Measurements from ENCODE around the gene MAG. TPM values are rescaled to one million over a fixed set of nuclear protein-coding genes. Genes with fewer than 3 reads are reported as not detected.

Gene MAG
- polyA plus RNA-seq, 4 donors: 0.07 TPM; not detected in 3

DNA sequence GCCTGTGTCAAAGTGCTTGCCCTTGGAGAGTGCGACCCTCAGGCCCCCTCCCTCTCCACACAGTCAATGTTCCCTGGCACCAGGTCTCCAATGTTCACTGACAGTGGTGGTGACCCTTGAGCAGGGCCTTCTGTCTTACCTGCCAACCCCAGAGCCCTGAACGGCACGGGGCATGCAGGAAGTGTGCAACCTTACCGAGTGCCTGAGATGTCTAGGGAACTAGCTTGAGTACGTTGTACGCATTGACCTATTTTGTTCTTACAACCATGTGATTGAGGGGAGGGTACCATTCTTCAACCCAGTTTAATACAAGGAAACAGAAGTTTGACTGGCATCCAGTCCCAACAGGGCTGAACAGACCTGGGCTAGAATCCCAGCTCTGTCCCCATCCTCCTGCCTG is 13.2 kb downstream of the MAG start:
- Histone ChIP-seq H3K36me3 (ENCODE audit: control insufficient read depth in 3 of 3, insufficient read depth in 2 of 3, low read depth in 1 of 3, low read length in 3 of 3) (no peaks in the 10 kb centered on the region), H3K4me1 (ENCODE audit: control insufficient read depth in 3 of 3, insufficient read depth in 2 of 3, low read depth in 1 of 3, low read length in 2 of 3) (peaks cover 0 to 6% (median 0%) of the 10 kb centered on the region in 3 donors), H3K27ac (ENCODE audit: low read depth in 1 of 3, low read length in 2 of 3) (no peak overlapping the region), H3K4me3 (ENCODE audit: low read depth in 1 of 3, low read length in 3 of 3) (no peak overlapping the region), H3K9me3 (ENCODE audit: control insufficient read depth in 2 of 2, insufficient read depth in 1 of 2, low read depth in 1 of 2, low read length in 1 of 2) (no peaks in the 10 kb centered on the region), H3K27me3 (ENCODE audit: control insufficient read depth in 3 of 3, insufficient read depth in 3 of 3, low read length in 3 of 3) (peaks cover 0 to 7% (median 0%) of the 10 kb centered on the region in 3 donors)
- DNase-seq (no peak), FAIRE-seq (no peak)
- WGBS, 3 donors: 69 to 82% (median 82%) methylated on average over 6 of the region's 6 CpGs

DNA sequence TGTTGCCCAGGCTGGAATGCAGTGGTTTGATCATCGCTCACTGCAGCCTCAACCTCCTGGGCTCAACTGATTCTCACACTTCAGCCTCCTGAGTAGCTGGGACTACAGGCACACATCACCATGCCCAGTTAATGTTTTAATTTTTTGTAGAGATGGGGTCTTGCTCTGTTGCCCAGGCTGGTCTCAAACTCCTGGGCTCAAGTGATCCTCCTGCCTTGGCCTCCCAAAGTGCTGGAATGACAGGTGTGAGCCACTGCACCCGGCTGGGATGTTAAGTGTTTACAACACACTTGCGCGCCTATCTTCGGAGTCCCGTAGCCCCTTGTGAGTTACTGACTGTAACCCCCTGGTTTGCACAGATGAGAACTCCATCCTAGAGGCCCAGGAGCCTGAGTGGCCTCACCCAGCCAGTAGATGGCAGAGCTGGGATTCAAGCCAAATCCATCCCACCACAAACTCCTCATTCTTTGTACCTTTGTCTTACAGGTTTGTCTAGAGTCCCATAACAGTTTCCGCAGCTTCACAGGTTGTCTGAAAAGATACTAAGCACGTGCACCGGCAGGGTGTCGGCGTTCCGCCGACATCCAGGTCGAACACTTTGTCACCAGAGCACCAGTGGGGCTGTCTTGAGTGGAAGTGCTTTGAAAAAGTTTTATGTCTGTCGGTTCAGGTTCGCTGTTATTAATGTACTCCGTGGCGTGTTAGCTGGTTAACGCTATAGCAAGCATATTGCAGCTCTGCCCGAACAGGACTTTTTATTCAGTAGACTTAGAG is 14.7 kb downstream of the MAG start:
- DNase-seq: no peak
- Histone ChIP-seq H3K9me3 (ENCODE audit: control insufficient read depth in 2 of 2, insufficient read depth in 1 of 2, low read depth in 1 of 2, low read length in 1 of 2) (no peaks in the 10 kb centered on the region), H3K36me3 (ENCODE audit: control insufficient read depth in 3 of 3, insufficient read depth in 2 of 3, low read depth in 1 of 3, low read length in 3 of 3) (no peaks in the 10 kb centered on the region), H3K4me1 (ENCODE audit: control insufficient read depth in 3 of 3, insufficient read depth in 2 of 3, low read depth in 1 of 3, low read length in 2 of 3) (peaks cover 0 to 6% (median 0%) of the 10 kb centered on the region in 3 donors), H3K4me3 (ENCODE audit: low read depth in 1 of 3, low read length in 3 of 3) (no peak overlapping the region), H3K27me3 (ENCODE audit: control insufficient read depth in 3 of 3, insufficient read depth in 3 of 3, low read length in 3 of 3) (peaks cover 0 to 6% (median 0%) of the 10 kb centered on the region in 3 donors), H3K27ac (ENCODE audit: low read depth in 1 of 3, low read length in 2 of 3) (no peak overlapping the region)
- FAIRE-seq: no peak
- 81 to 85% (median 85%) methylated on average over 20 of the region's 20 CpGs for WGBS, 3 donors

GRCh38 chr19:35307931-35308330 is 16.0 kb downstream of the MAG start:
- H3K27ac ChIP-seq (ENCODE audit: low read depth in 1 of 3, low read length in 2 of 3): no peak overlapping the region
- WGBS, 3 donors: 73 to 87% (median 83%) methylated on average over 10 of the region's 10 CpGs
- no peaks in the 10 kb centered on the region for H3K36me3 ChIP-seq (ENCODE audit: control insufficient read depth in 3 of 3, insufficient read depth in 2 of 3, low read depth in 1 of 3, low read length in 3 of 3)
- FAIRE-seq: no peak
- no peaks in the 10 kb centered on the region for H3K9me3 ChIP-seq (ENCODE audit: control insufficient read depth in 2 of 2, insufficient read depth in 1 of 2, low read depth in 1 of 2, low read length in 1 of 2)
- no peak overlapping the region for H3K4me3 ChIP-seq (ENCODE audit: low read depth in 1 of 3, low read length in 3 of 3)
- H3K27me3 ChIP-seq (ENCODE audit: control insufficient read depth in 3 of 3, insufficient read depth in 3 of 3, low read length in 3 of 3): peaks cover 0 to 3% (median 0%) of the 10 kb centered on the region in 3 donors
- peaks cover 0 to 6% (median 0%) of the 10 kb centered on the region in 3 donors for H3K4me1 ChIP-seq (ENCODE audit: control insufficient read depth in 3 of 3, insufficient read depth in 2 of 3, low read depth in 1 of 3, low read length in 2 of 3)
- DNase-seq: no peak

DNA sequence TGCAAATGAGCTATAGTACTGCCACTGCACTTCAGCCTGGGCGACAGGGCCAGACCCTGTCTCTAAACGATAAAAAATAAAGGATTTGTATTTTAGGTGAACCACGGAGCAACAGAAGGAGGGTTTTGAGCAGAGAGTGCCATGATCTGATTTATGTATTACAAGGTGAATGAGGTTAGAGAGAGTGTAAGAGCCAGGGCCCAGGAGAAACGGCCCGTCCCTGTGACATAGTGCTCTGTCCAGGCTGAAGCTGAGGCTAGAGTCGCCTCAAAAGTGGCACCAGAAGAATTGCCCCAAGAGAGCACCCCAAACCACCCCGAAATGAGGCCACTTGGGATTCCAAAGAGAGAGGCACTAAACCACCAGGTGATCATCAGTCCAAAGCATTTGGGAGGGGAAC is 16.9 kb downstream of the MAG start:
- Histone ChIP-seq H3K4me1 (ENCODE audit: control insufficient read depth in 3 of 3, insufficient read depth in 2 of 3, low read depth in 1 of 3, low read length in 2 of 3) (peaks cover 0 to 6% (median 0%) of the 10 kb centered on the region in 3 donors), H3K9me3 (ENCODE audit: control insufficient read depth in 2 of 2, insufficient read depth in 1 of 2, low read depth in 1 of 2, low read length in 1 of 2) (no peaks in the 10 kb centered on the region), H3K27me3 (ENCODE audit: control insufficient read depth in 3 of 3, insufficient read depth in 3 of 3, low read length in 3 of 3) (no peaks in the 10 kb centered on the region), H3K27ac (ENCODE audit: low read depth in 1 of 3, low read length in 2 of 3) (no peak overlapping the region), H3K4me3 (ENCODE audit: low read depth in 1 of 3, low read length in 3 of 3) (no peak overlapping the region), H3K36me3 (ENCODE audit: control insufficient read depth in 3 of 3, insufficient read depth in 2 of 3, low read depth in 1 of 3, low read length in 3 of 3) (no peaks in the 10 kb centered on the region)
- WGBS, 3 donors: 69 to 88% (median 78%) methylated on average over 7 of the region's 7 CpGs
- DNase-seq (no peak), FAIRE-seq (no peak)

GRCh38 chr19:35309481-35310279 is 17.7 kb downstream of the MAG start:
- Histone ChIP-seq H3K27me3 (ENCODE audit: control insufficient read depth in 3 of 3, insufficient read depth in 3 of 3, low read length in 3 of 3) (no peaks in the 10 kb centered on the region), H3K9me3 (ENCODE audit: control insufficient read depth in 2 of 2, insufficient read depth in 1 of 2, low read depth in 1 of 2, low read length in 1 of 2) (no peaks in the 10 kb centered on the region), H3K27ac (ENCODE audit: low read depth in 1 of 3, low read length in 2 of 3) (no peak overlapping the region), H3K4me3 (ENCODE audit: low read depth in 1 of 3, low read length in 3 of 3) (no peak overlapping the region), H3K4me1 (ENCODE audit: control insufficient read depth in 3 of 3, insufficient read depth in 2 of 3, low read depth in 1 of 3, low read length in 2 of 3) (peaks cover 0 to 6% (median 0%) of the 10 kb centered on the region in 3 donors), H3K36me3 (ENCODE audit: control insufficient read depth in 3 of 3, insufficient read depth in 2 of 3, low read depth in 1 of 3, low read length in 3 of 3) (no peaks in the 10 kb centered on the region)
- DNase-seq (peak in 1 of 2 donors; percentile 26), FAIRE-seq (no peak)
- WGBS, 3 donors: 76 to 84% (median 78%) methylated on average over 46 to 47 of the region's 47 CpGs

GRCh38 chr19:35310331-35310730 is 18.4 kb downstream of the MAG start:
- Histone ChIP-seq H3K27me3 (ENCODE audit: control insufficient read depth in 3 of 3, insufficient read depth in 3 of 3, low read length in 3 of 3) (no peaks in the 10 kb centered on the region), H3K4me1 (ENCODE audit: control insufficient read depth in 3 of 3, insufficient read depth in 2 of 3, low read depth in 1 of 3, low read length in 2 of 3) (peaks cover 0 to 6% (median 0%) of the 10 kb centered on the region in 3 donors), H3K4me3 (ENCODE audit: low read depth in 1 of 3, low read length in 3 of 3) (no peak overlapping the region), H3K36me3 (ENCODE audit: control insufficient read depth in 3 of 3, insufficient read depth in 2 of 3, low read depth in 1 of 3, low read length in 3 of 3) (no peaks in the 10 kb centered on the region), H3K9me3 (ENCODE audit: control insufficient read depth in 2 of 2, insufficient read depth in 1 of 2, low read depth in 1 of 2, low read length in 1 of 2) (no peaks in the 10 kb centered on the region), H3K27ac (ENCODE audit: low read depth in 1 of 3, low read length in 2 of 3) (no peak overlapping the region)
- DNase-seq (no peak), FAIRE-seq (no peak)
- 79 to 87% (median 83%) methylated on average over 12 of the region's 12 CpGs for WGBS, 3 donors

GRCh38 chr19:35310811-35311465 is 19.0 kb downstream of the MAG start:
- Histone ChIP-seq H3K36me3 (ENCODE audit: control insufficient read depth in 3 of 3, insufficient read depth in 2 of 3, low read depth in 1 of 3, low read length in 3 of 3) (no peaks in the 10 kb centered on the region), H3K9me3 (ENCODE audit: control insufficient read depth in 2 of 2, insufficient read depth in 1 of 2, low read depth in 1 of 2, low read length in 1 of 2) (no peaks in the 10 kb centered on the region), H3K27ac (ENCODE audit: low read depth in 1 of 3, low read length in 2 of 3) (no peak overlapping the region), H3K4me3 (ENCODE audit: low read depth in 1 of 3, low read length in 3 of 3) (no peak overlapping the region), H3K4me1 (ENCODE audit: control insufficient read depth in 3 of 3, insufficient read depth in 2 of 3, low read depth in 1 of 3, low read length in 2 of 3) (peaks cover 0 to 6% (median 0%) of the 10 kb centered on the region in 3 donors), H3K27me3 (ENCODE audit: control insufficient read depth in 3 of 3, insufficient read depth in 3 of 3, low read length in 3 of 3) (no peaks in the 10 kb centered on the region)
- no peak for DNase-seq
- WGBS, 3 donors: 84 to 95% (median 88%) methylated on average over 10 of the region's 10 CpGs
- FAIRE-seq: no peak

- Histone ChIP-seq H3K4me3 (ENCODE audit: low read depth in 1 of 3, low read length in 3 of 3) (no peak overlapping the region), H3K4me1 (ENCODE audit: control insufficient read depth in 3 of 3, insufficient read depth in 2 of 3, low read depth in 1 of 3, low read length in 2 of 3) (peaks cover 0 to 6% (median 0%) of the 10 kb centered on the region in 3 donors), H3K27ac (ENCODE audit: low read depth in 1 of 3, low read length in 2 of 3) (no peak overlapping the region), H3K36me3 (ENCODE audit: control insufficient read depth in 3 of 3, insufficient read depth in 2 of 3, low read depth in 1 of 3, low read length in 3 of 3) (no peaks in the 10 kb centered on the region), H3K27me3 (ENCODE audit: control insufficient read depth in 3 of 3, insufficient read depth in 3 of 3, low read length in 3 of 3) (no peaks in the 10 kb centered on the region), H3K9me3 (ENCODE audit: control insufficient read depth in 2 of 2, insufficient read depth in 1 of 2, low read depth in 1 of 2, low read length in 1 of 2) (no peaks in the 10 kb centered on the region)
- 79 to 87% (median 84%) methylated on average over 20 to 21 of the region's 21 CpGs for WGBS, 3 donors
- DNase-seq: no peak
- FAIRE-seq: no peak
Measured at GRCh38 chr19:35311901-35312665, 20.1 kb downstream of the MAG start.
